ENCODE data around the gene CMBL.

DNA sequence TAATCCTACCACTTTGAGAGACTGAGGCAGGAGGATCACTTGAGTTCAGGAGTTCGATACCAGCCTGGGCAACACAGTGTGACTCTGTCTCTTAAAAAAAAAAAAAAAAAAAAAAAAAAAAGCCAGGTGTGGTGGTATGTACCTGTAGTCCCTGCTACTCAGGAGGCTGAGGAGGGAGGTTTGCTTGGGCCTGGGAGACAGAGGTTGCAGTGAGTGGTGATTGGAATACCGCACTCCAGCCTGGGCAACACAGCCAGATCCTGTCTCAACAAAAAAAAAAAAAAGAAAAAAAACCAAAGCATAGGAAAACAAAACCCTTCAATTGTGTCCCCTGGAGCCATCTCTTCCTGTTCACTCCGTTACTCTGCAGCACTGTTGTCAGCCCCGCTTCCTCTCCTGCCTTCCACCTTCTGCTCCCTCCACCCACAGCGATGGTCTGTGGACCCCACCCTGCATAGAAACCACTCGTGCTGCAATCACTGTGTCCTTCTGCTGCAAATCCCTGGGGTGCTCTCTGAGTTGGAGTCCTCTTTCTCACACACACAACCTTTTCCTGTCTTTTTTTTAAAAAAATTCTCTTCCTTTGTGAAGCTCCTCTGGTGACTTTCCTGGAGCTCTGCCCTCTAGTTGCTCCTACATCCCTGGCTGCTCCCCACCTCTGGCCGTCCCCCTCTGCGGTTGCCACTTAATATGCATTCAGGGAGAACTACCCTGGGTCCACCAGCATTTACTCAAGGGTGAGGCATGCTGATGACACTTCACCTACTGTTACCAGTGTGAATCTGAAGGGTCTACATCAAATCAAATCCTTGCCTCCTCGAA lies 35.4 kb downstream of the CMBL start:
- TF ChIP-seq, protein P1, sequence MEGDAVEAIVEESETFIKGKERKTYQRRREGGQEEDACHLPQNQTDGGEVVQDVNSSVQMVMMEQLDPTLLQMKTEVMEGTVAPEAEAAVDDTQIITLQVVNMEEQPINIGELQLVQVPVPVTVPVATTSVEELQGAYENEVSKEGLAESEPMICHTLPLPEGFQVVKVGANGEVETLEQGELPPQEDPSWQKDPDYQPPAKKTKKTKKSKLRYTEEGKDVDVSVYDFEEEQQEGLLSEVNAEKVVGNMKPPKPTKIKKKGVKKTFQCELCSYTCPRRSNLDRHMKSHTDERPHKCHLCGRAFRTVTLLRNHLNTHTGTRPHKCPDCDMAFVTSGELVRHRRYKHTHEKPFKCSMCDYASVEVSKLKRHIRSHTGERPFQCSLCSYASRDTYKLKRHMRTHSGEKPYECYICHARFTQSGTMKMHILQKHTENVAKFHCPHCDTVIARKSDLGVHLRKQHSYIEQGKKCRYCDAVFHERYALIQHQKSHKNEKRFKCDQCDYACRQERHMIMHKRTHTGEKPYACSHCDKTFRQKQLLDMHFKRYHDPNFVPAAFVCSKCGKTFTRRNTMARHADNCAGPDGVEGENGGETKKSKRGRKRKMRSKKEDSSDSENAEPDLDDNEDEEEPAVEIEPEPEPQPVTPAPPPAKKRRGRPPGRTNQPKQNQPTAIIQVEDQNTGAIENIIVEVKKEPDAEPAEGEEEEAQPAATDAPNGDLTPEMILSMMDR (IDR thresholded peaks at IDR 0.05): no peak
- no peak for TF ChIP-seq EZH2 (IDR thresholded peaks at IDR 0.05; ENCODE audit: borderline replicate concordance, insufficient read depth, low read depth, low read length, poor library complexity, severe bottlenecking)

Data from B cell (primary cell).